GM15510 (cell line): ENCODE data around the gene IFT25.

Source experiments
- POLR2A ChIP-seq: IDR thresholded peaks from 3 replicates; pipeline ENCODE4 v1.6.1; 2011; ENCODE audit warnings: borderline replicate concordance; ENCODE audit not compliant: insufficient read length; ENCODE audit errors: extremely low read depth

The IFT25 gene

GRCh38 chr1:53964109-53964508, 18.6 kb upstream of the IFT25 start:
- no peak for TF ChIP-seq POLR2A

GRCh38 chr1:53963460-53963859, 18.0 kb upstream of the IFT25 start:
- TF ChIP-seq POLR2A = no peak

- TF ChIP-seq POLR2A = no peak
Observed at GRCh38 chr1:53962395-53962794, 16.9 kb upstream of the IFT25 start.

- TF ChIP-seq POLR2A = no peak
Observed at GRCh38 chr1:53959664-53960250, 14.3 kb upstream of the IFT25 start.

- TF ChIP-seq POLR2A = no peak
Observed at GRCh38 chr1:53957194-53957818, 11.8 kb upstream of the IFT25 start.

- no peak for TF ChIP-seq POLR2A
Observed at GRCh38 chr1:53956308-53957168, 11.0 kb upstream of the IFT25 start.

GRCh38 chr1:53954128-53954527, 8.6 kb upstream of the IFT25 start:
- TF ChIP-seq POLR2A = no peak

- no peak for TF ChIP-seq POLR2A
Observed at GRCh38 chr1:53951697-53952096, 6.2 kb upstream of the IFT25 start.

GRCh38 chr1:53949023-53949990, 3.8 kb upstream of the IFT25 start:
- TF ChIP-seq POLR2A = no peak

GRCh38 chr1:53948291-53948690, 2.8 kb upstream of the IFT25 start:
- TF ChIP-seq POLR2A = no peak

- TF ChIP-seq POLR2A = no peak
Observed at GRCh38 chr1:53947172-53947907, 1.8 kb upstream of the IFT25 start.

GRCh38 chr1:53946252-53947171, 1.0 kb upstream of the IFT25 start, which contains the start of gene LRRC42:
LRRC42 (plus strand) TSS chr1:53946350; CDS start chr1:53952000, 5,650 bp downstream.
- TF ChIP-seq POLR2A = peak; percentile 62

GRCh38 chr1:53945183-53945432, 391 bp downstream of the IFT25 start:
- TF ChIP-seq POLR2A = no peak
